Measurements from ENCODE around the gene PCNA.

DNA sequence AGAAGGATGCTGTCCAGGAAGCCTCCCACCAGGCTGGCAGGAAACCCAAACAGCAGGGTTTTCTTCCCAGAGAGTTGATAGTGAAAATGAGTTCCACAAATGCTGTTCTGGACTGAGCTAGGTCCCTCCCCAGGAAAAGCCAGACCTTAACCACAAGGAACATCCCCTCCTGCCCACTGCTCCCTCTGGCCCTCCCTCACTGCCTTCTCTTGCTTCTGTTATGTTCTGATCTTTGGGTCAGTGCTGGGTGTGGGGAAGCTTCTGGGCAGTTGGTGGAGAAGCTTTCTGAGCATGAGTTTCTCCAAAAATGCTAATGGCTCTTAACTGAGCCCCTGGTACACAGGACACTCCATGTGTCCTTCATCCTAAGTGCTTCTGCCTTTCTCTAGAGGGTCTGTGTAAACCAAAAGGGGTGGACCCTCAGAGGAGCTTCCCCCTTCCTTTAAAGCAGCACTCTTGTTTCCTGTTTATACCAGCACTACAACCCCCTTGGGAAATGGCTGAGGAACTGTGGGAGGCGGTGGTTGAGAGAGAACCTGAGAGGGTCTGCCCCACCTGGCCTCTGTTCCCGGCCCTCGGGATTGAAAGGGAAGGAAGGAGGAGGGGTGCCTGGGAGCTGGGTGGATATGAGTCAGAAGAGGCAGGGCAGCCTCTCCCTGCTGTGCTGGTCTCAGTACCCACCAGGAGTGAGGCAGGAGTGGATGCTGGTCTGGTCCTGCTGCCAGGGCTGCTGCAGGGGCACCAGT lies 49.1 kb upstream of the PCNA start:
- TF ChIP-seq, protein P1, sequence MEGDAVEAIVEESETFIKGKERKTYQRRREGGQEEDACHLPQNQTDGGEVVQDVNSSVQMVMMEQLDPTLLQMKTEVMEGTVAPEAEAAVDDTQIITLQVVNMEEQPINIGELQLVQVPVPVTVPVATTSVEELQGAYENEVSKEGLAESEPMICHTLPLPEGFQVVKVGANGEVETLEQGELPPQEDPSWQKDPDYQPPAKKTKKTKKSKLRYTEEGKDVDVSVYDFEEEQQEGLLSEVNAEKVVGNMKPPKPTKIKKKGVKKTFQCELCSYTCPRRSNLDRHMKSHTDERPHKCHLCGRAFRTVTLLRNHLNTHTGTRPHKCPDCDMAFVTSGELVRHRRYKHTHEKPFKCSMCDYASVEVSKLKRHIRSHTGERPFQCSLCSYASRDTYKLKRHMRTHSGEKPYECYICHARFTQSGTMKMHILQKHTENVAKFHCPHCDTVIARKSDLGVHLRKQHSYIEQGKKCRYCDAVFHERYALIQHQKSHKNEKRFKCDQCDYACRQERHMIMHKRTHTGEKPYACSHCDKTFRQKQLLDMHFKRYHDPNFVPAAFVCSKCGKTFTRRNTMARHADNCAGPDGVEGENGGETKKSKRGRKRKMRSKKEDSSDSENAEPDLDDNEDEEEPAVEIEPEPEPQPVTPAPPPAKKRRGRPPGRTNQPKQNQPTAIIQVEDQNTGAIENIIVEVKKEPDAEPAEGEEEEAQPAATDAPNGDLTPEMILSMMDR (optimal IDR thresholded peaks at IDR 0.05 in 1 of 3, IDR thresholded peaks at IDR 0.05 in 1 of 3, conservative IDR thresholded peaks at IDR 0.05 in 1 of 3; ENCODE audit: extremely low read depth in 1 of 3, insufficient read depth in 2 of 3, low read length in 3 of 3): no peak
- no peak for TF ChIP-seq EZH2 (IDR thresholded peaks at IDR 0.05; ENCODE audit: low read length)

Measured in keratinocyte (primary cell).